ENCODE results near the gene WWOX.

GRCh38 chr16:78805556-78805955, 706.1 kb downstream of the WWOX start:
- no peak for TF ChIP-seq CTCF (IDR thresholded peaks at IDR 0.05; ENCODE audit: borderline replicate concordance, extremely low read depth, low read length, poor library complexity, severe bottlenecking)
- no peak for TF ChIP-seq EZH2 (IDR thresholded peaks at IDR 0.05; ENCODE audit: borderline replicate concordance, low read depth, low read length, severe bottlenecking)
